T-helper 2 cell treated with Interferon-gamma antibody and Interleukin-4, amounts not matched to agents 100 ng/mL and 5 ng/mL, for 36 hours (primary cell): Measurements from ENCODE around the gene ARPIN. TPM values are rescaled to one million over a fixed set of nuclear protein-coding genes. Genes with fewer than 3 reads are reported as not detected.
"Not testable (repeated sequence)": the region's sequence is repeated elsewhere in the genome, so short reads cannot be mapped to it uniquely, and the experiment has no call there.

Experiments used
- intact Hi-C: fragments of 100-400 bp; cut with micrococcal nuclease; formaldehyde crosslinking; loops from one replicate; pipeline ENCODE4 v1.15.1; 2023
- total RNA-seq: library from RNA; stranded (reverse); gene quantifications from 2 replicates; pipeline ENCODE4 v1.2.3, GENCODE V29; 2022

Gene ARPIN
- not detected in 2 replicates for total RNA-seq

- intact Hi-C loops, result no loop called here
Measured at GRCh38 chr15:89912674-89913396, at the start of gene ARPIN. ARPIN (minus strand) TSS chr15:89912952; CDS start chr15:89912835, 117 bp downstream.

GRCh38 chr15:89958107-89958805, 45.5 kb upstream of the ARPIN start:
- intact Hi-C loops, result no loop called here

- intact Hi-C loops, result not testable (repeated sequence)
Measured at GRCh38 chr15:89955449-89955998, 42.8 kb upstream of the ARPIN start.

GRCh38 chr15:89954541-89954940, 41.8 kb upstream of the ARPIN start:
- intact Hi-C loops, result no loop called here

GRCh38 chr15:89948796-89949195, 36.0 kb upstream of the ARPIN start:
- intact Hi-C loops, result no loop called here

- intact Hi-C loops, result no loop called here
Measured at GRCh38 chr15:89947385-89947784, 34.6 kb upstream of the ARPIN start.

GRCh38 chr15:89946681-89947299, 34.0 kb upstream of the ARPIN start:
- intact Hi-C loops, result no loop called here

GRCh38 chr15:89943721-89944120, 31.0 kb upstream of the ARPIN start:
- intact Hi-C loops, result not testable (repeated sequence)

GRCh38 chr15:89939910-89940309, 27.2 kb upstream of the ARPIN start:
- intact Hi-C loops, result no loop called here

- intact Hi-C loops, result not testable (repeated sequence)
Measured at GRCh38 chr15:89939377-89939776, 26.6 kb upstream of the ARPIN start.

- intact Hi-C loops, result no loop called here
Measured at GRCh38 chr15:89937365-89938350, 24.9 kb upstream of the ARPIN start.

GRCh38 chr15:89936786-89937265, 24.1 kb upstream of the ARPIN start:
- intact Hi-C loops, result no loop called here

GRCh38 chr15:89936051-89936785, 23.5 kb upstream of the ARPIN start:
- intact Hi-C loops, result no loop called here

GRCh38 chr15:89932880-89933279, 20.1 kb upstream of the ARPIN start:
- intact Hi-C loops, result no loop called here

- intact Hi-C loops, result no loop called here
Measured at GRCh38 chr15:89928421-89928820, 15.7 kb upstream of the ARPIN start.

GRCh38 chr15:89926158-89926557, 13.4 kb upstream of the ARPIN start:
- intact Hi-C loops, result no loop called here

GRCh38 chr15:89917442-89918101, 4.8 kb upstream of the ARPIN start:
- intact Hi-C loops, result no loop called here

GRCh38 chr15:89916660-89917059, 3.9 kb upstream of the ARPIN start:
- intact Hi-C loops, result no loop called here

- intact Hi-C loops, result no loop called here
Measured at GRCh38 chr15:89912145-89912673, 543 bp downstream of the ARPIN start.
